ENCODE data around the gene MKRN2OS. TPM values are rescaled to one million over a fixed set of nuclear protein-coding genes. Genes with fewer than 3 reads are reported as not detected.
A peak's percentile ranks its signal among the peaks of the same experiment; 100 is the strongest.

The MKRN2OS gene
- total and polyA plus RNA-seq, 10 of the 15 experiments (the other 5 are each of a cell fraction or from before 2014, with no cell fraction given), result 0.20 to 1.0 (median 0.40) TPM; not detected in 4

DNA sequence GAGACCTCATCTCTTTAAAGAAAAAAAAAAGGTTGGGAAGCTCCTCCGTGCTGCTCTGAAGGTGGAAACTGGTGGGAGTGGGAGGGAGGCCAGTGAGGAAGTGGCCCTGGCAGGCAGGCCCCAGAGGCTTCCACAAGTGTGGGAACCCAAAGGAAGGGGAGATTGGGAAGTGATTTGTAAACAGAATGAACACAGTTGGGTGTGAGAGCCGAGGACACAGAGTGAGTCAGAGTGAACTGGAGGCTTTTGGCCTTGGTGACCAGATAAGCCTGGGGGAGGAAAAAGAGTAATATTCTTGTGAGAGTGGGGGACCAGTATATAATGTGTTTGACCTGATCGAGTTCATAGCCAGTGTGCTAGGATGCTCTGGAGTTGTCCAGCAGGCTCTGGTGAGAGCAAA lies 34.6 kb upstream of the MKRN2OS start:
- 77% methylated on average over 3 of the region's 3 CpGs for WGBS (ENCODE audit: insufficient coverage, insufficient replicate concordance, low lambda C conversion rate, missing lambda C conversion rate)
- no peaks in the 10 kb centered on the region; the same call in 2 of the 3 replicates for H3K9me3 ChIP-seq (replicated peaks; ENCODE audit: control insufficient read depth, insufficient read depth, low read length)
- in situ Hi-C loops (cut with MboI), result no loop called here
- ChIA-PET POLR2A (no interaction called here), CTCF (interaction anchor here (0.6 kb wide), 1 partner anchor 50 kb away, joined by 3 read pairs; no protein-coding TSS in a partner anchor), RAD21 (ENCODE audit: unreplicated experiment) (no interaction called here), SMC1A (ENCODE audit: uncharacterized antibody, unreplicated experiment) (interaction anchor here (0.6 kb wide), 1 partner anchor 252 kb away, joined by 3 read pairs; no protein-coding TSS in a partner anchor)
- H3K79me2 ChIP-seq (ENCODE audit: control insufficient read depth, insufficient read depth, low read length), result no peaks in the 10 kb centered on the region
- TF ChIP-seq, protein P1, sequence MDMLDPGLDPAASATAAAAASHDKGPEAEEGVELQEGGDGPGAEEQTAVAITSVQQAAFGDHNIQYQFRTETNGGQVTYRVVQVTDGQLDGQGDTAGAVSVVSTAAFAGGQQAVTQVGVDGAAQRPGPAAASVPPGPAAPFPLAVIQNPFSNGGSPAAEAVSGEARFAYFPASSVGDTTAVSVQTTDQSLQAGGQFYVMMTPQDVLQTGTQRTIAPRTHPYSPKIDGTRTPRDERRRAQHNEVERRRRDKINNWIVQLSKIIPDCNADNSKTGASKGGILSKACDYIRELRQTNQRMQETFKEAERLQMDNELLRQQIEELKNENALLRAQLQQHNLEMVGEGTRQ (IDR thresholded peaks at IDR 0.05; ENCODE audit: borderline replicate concordance, low read depth, low read length), result no peak
- TF ChIP-seq POLR2AphosphoS5 (IDR thresholded peaks at IDR 0.05; ENCODE audit: low read length), result 0 out of 2 replicates have a peak, but pooled peaks have one; percentile 27
- H3K9ac ChIP-seq (ENCODE audit: control insufficient read depth, insufficient read depth, low read length), result no peak overlapping the region
- BruUV-seq (replicated peaks), result no TSS peak
- intact Hi-C loops (cut with micrococcal nuclease; ENCODE audit: unreplicated experiment), result no loop called here
- H3K4me3 ChIP-seq, result no peak overlapping the region
- H3K36me3 ChIP-seq (ENCODE audit: control insufficient read depth in 2 of 2, insufficient read depth in 2 of 2, low read length in 1 of 2), result peaks cover 28 to 67% of the 10 kb centered on the region in 2 experiments
- ATAC-seq (no peak), FAIRE-seq (no peak), DNase-seq (ENCODE audit: low read depth, low spot score) (no peak)
- H4K20me1 ChIP-seq (ENCODE audit: control insufficient read depth, insufficient read depth), result no peaks in the 10 kb centered on the region
- no peak overlapping the region for H2AFZ ChIP-seq (ENCODE audit: control insufficient read depth, low read depth, low read length)
- H3K4me2 ChIP-seq (ENCODE audit: control insufficient read depth, insufficient read depth), result no peak overlapping the region
- H3K27ac ChIP-seq (ENCODE audit: control insufficient read depth, insufficient read depth), result no peak overlapping the region
- no peaks in the 10 kb centered on the region for H3K4me1 ChIP-seq (ENCODE audit: control insufficient read depth, insufficient read depth, low read length)
- H3K27me3 ChIP-seq (replicated peaks in 1 of 2; ENCODE audit: control insufficient read depth in 2 of 2, insufficient read depth in 2 of 2, low read length in 1 of 2), result no peaks in the 10 kb centered on the region

DNA sequence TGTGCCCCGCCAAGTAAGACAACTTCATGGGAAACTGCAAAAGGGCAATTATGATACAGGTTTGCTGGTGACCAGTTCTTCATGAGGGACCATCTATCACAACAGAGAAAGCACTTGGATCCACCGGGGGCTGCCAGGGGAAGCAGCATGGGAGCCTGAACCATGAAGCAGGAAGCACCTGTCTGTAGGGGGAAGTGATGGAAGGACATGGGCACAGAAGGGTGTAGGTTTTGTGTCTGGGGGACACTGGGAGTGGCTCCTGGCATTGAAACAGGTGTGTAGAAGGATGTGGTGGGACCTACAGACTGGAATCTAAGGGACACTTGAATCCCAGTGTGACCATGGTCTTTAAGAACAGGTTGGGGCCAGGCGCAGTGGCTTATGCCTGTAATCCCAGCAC lies 34.2 kb upstream of the MKRN2OS start:
- Histone ChIP-seq H3K27ac (ENCODE audit: control insufficient read depth, insufficient read depth) (no peak overlapping the region), H3K79me2 (ENCODE audit: control insufficient read depth, insufficient read depth, low read length) (no peaks in the 10 kb centered on the region), H2AFZ (ENCODE audit: control insufficient read depth, low read depth, low read length) (no peak overlapping the region), H3K9me3 (replicated peaks; ENCODE audit: control insufficient read depth, insufficient read depth, low read length) (no peaks in the 10 kb centered on the region; the same call in 2 of the 3 replicates), H3K4me2 (ENCODE audit: control insufficient read depth, insufficient read depth) (no peak overlapping the region), H3K4me3 (no peak overlapping the region), H3K9ac (ENCODE audit: control insufficient read depth, insufficient read depth, low read length) (no peak overlapping the region), H3K4me1 (ENCODE audit: control insufficient read depth, insufficient read depth, low read length) (no peaks in the 10 kb centered on the region), H4K20me1 (ENCODE audit: control insufficient read depth, insufficient read depth) (no peaks in the 10 kb centered on the region), H3K27me3 (replicated peaks in 1 of 2; ENCODE audit: control insufficient read depth in 2 of 2, insufficient read depth in 2 of 2, low read length in 1 of 2) (no peaks in the 10 kb centered on the region), H3K36me3 (ENCODE audit: control insufficient read depth in 2 of 2, insufficient read depth in 2 of 2, low read length in 1 of 2) (peaks cover 26 to 69% of the 10 kb centered on the region in 2 experiments)
- ATAC-seq (no peak), FAIRE-seq (no peak), DNase-seq (ENCODE audit: low read depth, low spot score) (no peak)
- 84% methylated on average over 3 of the region's 3 CpGs for WGBS (ENCODE audit: insufficient coverage, insufficient replicate concordance, low lambda C conversion rate, missing lambda C conversion rate)
- ChIA-PET POLR2A (no interaction called here), RAD21 (ENCODE audit: unreplicated experiment) (no interaction called here), SMC1A (ENCODE audit: uncharacterized antibody, unreplicated experiment) (interaction anchor here (0.6 kb wide), 1 partner anchor 251 kb away, joined by 3 read pairs; no protein-coding TSS in a partner anchor), CTCF (interaction anchor here (0.7 to 1.2 kb wide), 4 partner anchors 8 to 175 kb away, joined by 3 read pairs; no protein-coding TSS in a partner anchor)
- no peak for TF ChIP-seq TCF3 (IDR thresholded peaks at IDR 0.05; ENCODE audit: borderline replicate concordance, insufficient read depth, low read depth, low read length)
- TF ChIP-seq KLF5 (IDR thresholded peaks at IDR 0.05; ENCODE audit: partially characterized antibody), result no peak
- TF ChIP-seq ZNF24 (IDR thresholded peaks at IDR 0.05), result no peak
- no peak for TF ChIP-seq HDAC6 (IDR thresholded peaks at IDR 0.05; ENCODE audit: unreplicated experiment)
- TF ChIP-seq ASH2L (IDR thresholded peaks at IDR 0.05; ENCODE audit: borderline replicate concordance, low read depth), result no peak
- no peak for TF ChIP-seq FOXM1 (IDR thresholded peaks at IDR 0.05; ENCODE audit: low read depth, low read length)
- TF ChIP-seq BRCA1 (IDR thresholded peaks at IDR 0.05; ENCODE audit: low read depth, low read length), result no peak
- intact Hi-C loops (cut with micrococcal nuclease; ENCODE audit: unreplicated experiment) (no loop called here), in situ Hi-C loops (cut with MboI) (no loop called here)
- BruUV-seq (replicated peaks), result no TSS peak
